HG03175 (cell line): Measurements from ENCODE around the gene LIN28B.
"Not testable (repeated sequence)": the region's sequence is repeated elsewhere in the genome, so short reads cannot be mapped to it uniquely, and the experiment has no call there.

Experiments
- ATAC-seq: cut with Tn5 transposase; IDR thresholded peaks from one replicate; pipeline ENCODE4 v1.9.1; 2021; ENCODE audit warnings: mild to moderate bottlenecking, moderate library complexity; ENCODE audit not compliant: unreplicated experiment

The LIN28B gene, protein sequence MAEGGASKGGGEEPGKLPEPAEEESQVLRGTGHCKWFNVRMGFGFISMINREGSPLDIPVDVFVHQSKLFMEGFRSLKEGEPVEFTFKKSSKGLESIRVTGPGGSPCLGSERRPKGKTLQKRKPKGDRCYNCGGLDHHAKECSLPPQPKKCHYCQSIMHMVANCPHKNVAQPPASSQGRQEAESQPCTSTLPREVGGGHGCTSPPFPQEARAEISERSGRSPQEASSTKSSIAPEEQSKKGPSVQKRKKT

DNA sequence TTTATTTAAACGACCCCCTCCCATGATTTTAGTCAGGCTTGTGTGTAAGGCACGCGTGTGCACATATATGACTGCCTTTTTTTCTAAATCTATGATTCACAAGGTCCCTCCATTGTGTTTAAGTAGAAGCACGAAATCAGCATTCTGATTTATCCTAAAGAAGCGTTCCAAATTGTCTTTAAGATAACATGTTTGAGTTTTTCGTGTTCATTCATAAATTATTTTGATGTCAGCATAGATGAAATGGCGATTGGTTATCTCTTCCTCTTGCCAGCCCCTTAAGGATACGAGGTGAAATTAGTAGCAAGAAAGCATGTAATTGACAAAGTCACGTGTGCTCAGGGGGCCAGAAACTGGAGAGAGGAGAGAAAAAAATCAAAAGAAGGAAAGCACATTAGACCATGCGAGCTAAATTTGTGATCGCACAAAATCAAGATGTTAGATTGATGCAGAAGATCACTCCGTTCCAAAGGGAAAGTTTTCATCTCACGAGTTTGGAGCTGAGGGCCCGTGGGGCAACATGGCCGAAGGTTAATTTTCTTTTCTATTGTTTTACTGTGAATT lies at the start of gene LIN28B:
Gene LIN28B, plus strand, starts transcription at position 377 of the 564 bp plus-strand sequence. Its CDS starts 144 bp downstream, at position 521.
- no peak for ATAC-seq

DNA sequence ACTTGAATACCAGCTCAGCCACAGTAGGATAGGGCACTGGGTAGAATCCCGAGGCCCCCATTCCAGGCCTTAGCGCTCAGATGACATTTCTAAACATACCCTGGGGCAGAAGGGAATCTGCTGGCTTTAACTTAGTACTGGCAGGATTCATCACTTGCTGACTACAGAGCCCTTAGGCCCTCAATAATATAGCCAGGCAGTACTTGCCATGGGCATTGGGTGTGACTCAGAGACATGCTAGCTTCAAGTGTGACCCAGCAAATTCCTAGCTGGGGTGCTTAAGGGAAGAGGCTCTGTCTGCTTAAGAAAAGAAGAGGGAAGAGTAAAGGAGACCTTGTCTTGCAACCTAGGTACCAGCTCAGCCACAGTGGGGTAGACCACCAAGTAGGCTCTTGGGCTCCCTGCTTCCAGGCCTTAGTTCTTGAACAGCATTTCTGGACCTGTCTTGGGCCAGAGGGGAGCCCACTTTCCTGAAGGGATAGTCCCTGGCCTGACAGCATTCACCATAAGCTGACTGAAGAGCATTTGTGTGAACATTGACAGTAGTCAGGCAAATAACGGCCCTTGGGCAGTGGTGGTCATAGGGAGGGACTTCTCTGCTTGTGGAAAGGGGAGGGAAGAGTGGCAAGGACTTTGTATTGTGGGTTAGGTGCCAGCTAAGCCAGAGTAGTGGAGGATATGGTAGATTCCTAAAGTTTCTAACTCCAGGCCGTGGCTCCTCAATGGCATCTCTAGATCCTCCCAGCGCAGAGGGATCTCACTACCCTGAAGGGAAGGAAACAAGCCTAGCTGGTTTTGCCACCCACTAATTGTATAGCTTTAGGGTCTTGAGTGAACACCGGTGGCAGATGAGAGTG lies 48.6 kb upstream of the LIN28B start:
- ATAC-seq = no peak

DNA sequence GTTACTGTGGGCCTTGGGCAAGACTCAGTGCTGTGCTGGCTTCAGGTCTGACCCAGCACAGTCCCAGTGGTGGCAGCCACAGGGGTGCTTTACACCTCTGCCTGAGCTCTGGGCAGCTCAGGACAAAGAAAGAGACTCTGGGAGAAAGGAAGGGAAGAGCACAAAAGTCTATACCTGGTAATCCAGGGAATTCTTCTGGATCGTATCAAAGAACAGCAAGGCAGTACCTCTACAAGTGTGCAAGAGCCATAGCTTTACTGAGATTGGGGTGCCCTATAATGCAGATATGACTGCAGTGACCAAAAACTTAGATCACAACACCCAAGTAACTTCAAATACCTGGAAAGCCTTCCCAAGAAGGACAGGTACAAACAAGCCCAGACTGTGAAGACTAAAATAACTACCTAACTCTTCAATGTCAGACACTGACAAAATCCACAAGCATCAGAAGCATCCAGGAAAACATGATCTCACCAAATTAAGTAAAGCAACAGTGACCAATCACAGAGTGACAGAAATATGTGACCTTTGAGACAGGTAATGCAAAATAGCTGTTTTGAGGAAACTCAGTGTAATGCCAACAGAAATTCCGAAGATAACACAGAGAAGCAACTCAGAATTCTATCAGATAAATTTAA lies 47.9 kb upstream of the LIN28B start:
- no peak for ATAC-seq

DNA sequence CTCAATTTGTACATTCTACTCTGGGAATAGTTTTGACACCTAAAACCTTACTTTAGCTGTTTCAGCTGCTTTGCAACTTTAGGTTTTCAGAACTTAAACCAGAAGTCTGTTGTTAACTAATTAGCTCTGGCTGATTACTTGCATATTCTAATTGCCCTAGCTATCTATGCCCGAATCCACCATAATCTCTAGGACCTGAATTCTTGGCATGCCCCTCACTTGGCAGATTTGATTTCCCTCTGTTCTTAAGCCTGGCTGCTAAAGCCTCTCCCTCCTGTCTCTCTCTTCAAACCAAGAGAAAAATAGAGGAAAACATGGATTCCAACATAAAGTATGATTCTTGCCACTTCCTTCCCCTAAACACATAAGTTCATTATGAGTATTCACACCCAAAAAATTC lies 35.0 kb upstream of the LIN28B start:
- no peak for ATAC-seq

DNA sequence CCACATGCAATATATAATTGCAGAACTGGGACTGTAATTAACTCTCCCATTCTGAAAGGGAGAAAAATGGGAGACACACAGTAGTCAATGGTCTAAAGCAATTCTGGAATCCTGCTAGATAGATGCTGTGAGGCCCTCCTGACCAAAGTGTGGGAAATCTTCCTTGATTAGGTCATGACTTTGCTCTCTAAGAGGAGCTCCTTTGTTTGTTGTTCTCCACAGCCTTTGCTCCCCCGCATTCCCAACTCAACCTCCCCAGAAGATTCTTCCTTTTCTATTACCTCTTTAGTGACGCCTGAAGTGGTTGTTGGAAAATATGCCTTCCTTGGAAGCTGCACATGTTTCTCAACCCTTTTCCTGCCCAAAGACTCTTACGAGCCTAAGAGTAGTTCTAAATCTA lies 28.8 kb upstream of the LIN28B start:
- ATAC-seq = no peak

DNA sequence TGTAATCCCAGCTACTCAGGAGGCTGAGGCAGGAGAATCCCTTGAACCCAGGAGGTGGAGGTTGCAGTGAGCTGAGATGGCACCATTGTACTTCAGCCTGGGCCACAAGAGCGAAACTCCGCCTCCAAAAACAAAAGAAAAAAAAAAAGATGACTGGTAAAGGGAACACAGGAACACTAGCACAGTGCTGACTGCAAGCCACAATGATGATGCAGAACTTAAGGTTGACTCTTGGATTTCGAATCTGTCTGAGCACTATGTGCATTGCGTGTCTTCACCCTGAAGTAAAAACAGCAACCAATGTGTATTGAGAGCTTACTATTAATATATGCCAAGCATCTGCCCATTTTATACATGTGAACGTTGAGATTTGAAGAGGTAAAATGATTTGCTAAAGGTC lies 27.6 kb upstream of the LIN28B start:
- no peak for ATAC-seq

DNA sequence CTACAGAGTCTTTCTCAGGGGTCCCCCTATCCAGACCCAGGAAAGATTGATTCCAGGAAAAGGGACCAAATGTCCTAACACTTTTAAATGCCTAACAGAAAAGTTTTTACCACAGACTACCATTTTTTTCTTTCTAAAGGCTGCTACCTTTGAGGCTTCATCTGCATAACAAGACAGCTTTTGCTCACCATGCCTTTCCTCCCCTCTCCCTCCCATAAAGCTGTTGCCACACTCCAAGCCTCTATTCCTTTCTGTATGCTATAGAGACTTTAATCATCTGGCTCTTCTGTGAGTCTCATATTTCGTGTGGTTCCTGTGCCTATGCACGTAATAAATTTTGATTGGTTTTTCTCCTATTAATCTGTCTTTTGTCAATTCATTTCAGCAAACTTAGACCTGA lies 26.0 kb upstream of the LIN28B start:
- no peak for ATAC-seq

DNA sequence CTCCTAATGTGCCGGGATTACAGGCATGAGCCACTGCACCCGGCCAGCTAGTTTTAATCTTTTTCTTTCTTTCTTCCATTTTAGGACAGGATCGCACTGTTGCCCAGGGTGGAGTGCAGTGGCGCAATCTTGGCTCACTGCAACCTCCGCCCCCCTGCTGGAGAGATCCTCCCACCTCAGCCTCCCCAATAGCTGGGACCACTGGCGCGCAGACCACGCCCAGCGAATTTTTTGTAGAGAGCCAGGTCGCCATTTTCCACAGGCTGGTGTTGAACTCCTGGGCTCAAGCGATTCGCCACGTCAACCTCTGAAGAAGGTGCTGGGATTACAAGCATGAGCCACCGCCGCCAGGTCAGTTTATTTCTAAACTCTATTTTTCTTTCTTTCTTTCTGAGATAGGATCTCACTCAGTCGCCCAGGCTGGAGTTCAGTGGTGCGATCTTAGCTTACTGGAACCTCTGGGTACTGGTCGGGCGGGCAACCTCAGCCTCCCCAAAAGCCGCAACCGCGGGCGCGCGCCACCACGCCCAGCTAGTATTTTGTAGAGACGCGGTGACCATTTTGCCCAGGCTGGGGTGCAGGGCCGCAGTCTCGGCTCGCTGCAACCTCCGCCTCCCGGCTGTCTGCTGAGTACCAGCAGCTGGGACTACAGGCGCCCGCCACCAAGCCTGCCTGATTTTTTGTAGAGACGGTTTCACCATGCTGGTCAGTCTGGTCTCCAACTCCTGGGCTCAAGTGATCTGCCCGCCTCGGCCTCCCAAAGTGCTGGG lies 20.0 kb upstream of the LIN28B start:
- no peak for ATAC-seq

DNA sequence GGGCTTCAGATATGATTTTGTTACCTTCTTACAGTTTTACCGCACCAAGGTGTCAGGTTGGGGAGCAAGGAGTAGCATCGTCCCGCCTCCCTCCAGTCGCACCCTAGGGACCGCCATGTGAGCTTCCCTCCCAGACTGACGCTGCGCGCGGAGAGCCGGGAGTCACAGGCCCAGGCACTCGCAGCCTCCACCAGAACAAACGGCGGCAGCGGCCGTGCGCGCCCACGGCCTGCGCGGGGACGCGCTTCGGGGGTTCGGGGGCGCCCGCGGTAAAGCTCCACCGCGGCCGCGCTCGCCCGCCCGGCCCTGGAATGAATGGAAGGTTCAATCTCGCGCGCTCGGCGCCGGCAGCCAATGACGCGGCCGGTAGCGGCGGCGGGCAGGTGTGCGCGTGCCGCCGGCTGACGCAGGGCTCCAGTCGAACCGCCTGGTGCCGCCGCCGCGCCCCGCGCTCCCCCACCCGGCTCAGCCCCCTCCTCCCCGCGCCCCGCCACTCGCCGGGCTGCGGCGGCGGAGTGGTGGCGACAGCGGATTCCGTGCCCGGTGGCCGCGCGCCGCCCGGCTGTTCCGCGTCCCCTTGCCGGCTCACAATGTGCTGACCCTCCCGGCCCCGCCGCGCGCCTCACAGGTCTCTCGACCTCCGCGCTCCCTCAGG lies 16.5 kb upstream of the LIN28B start:
- no peak for ATAC-seq

DNA sequence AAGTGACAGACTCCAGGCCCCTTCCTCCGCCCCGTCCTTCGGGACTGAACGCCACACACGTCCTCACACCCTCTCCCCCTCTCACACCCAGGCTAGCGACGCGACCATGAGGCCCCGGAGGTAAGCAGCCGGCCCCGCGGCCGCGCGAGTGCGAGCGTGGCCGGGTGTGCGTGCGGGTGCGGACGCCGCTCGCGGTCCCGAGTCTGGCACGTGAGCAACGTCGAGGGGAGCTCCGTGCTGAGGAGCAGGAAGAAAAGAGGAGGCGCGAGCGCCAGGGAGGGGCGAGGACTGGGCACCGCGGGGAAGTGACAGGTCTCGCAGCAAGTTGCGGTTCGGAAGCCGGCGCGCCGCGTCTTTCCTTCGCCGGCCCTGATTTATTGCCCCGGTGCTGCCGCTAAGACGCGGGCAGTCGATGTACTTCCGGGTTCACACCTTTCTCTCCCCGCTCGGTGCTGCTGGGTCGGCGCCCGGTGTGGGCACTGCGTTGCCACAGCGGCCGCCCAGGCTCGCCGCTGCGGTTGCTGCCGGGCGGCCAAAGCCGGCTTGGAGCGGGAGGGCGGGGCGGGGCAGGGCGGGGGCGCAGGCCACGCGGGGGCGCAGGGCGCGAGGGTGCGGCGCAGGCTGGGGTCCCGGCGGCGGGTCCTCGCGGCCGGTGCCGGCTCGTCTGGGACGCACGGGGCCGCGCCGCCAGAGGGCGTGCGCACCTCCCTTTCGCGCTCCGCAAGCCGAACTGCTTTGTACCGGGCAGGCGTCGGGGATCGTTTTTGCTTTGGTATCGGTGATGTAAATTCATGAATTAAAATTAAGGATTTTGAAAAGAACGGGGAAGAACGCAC lies 15.8 kb upstream of the LIN28B start:
- ATAC-seq = no peak

DNA sequence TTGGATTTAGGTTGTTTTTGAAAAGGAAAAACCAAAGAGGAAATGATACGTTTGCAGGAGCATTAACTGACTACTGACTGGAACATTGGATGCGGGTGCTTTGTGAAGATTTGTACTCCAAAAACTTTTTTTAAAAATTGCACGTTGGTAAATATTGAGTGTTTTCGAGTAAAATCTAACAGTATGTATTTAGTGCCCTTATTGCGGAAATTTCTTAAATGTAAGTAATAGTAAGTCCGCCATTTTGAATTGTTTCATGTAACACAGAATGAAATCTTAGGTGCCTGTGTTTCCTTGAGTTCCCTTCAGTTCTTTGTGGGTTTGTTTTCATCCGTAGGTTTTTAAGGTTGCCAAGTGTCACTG lies 15.2 kb upstream of the LIN28B start:
- no peak for ATAC-seq

DNA sequence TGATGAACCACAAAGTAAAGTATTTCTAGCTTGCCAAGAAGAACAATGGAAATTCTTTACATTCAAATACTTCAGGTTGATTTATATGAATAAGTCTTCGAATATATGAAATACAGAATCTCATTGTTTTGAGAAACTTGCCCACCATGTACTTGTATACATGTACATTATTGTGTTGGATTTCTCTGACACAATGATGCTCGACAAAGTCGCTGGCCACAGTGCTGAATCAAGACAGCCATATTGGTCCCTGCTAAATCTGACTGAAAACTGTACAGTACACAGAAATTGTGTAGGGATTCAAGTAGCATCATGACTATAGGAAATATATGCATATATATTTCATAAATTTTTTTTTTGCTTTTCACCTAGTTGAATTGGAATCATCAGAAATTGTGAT lies 13.1 kb upstream of the LIN28B start:
- ATAC-seq = no peak

DNA sequence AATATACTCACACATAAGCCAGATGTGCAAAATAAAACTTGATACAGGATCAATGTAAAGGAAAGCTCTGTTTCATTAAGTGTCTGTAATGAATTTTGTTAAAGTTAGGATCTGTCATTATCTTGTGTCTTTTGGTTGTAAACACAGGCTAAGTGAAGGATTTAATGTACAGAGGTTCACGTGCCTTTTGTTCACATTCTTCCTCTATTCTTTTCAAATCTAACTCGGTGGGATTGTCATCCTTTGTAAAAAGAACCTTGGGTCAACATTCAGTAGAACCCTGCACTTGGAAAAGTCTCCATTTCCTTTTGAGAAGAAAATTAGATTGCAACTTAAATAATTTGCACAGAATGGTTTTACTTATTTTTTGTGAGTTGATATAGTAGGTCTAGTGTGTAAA lies 7.7 kb upstream of the LIN28B start:
- no peak for ATAC-seq

DNA sequence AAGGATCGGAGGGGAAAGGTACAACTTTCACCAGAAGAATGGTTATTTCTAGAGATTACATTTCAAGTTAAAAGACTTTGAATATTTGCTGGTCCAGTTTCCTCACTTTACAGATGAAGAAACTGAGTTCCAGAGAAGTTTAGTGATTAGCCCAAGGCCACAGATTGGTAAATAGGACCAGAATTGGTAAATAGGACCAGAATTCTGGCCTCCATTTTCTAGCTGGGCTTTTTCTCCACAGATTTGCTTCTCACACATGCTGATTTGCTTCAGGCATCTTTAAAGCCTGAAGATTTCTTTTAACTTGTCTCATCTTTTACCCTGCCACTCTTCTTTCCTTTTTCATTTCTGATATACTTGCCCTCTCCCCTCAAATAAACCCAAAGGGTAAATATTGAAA lies 5.2 kb upstream of the LIN28B start:
- ATAC-seq = no peak

DNA sequence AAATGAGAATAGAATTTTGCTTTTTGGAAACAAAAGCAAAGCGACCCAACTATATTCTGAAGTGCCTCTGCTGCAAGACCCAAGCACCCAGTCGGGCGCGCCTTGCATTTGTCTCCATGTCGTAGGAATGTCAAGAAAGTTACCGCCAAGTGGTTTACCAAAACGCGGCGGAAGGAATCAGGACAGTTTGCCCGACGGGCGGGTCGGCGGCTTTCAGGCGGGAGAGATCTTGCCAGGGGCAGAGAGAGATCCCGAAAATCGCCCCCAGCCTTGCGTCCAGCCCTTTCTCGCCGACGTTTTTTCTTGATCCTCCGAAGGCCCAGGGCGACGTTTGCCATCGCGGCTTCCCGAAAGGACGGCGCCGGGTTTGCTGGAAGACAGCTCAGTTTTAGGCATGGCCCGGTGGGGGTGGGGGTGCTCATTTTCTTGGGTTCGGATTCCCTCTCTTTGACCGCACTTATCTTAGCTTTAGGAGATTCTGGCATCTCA lies 4.0 kb upstream of the LIN28B start:
- no peak for ATAC-seq

DNA sequence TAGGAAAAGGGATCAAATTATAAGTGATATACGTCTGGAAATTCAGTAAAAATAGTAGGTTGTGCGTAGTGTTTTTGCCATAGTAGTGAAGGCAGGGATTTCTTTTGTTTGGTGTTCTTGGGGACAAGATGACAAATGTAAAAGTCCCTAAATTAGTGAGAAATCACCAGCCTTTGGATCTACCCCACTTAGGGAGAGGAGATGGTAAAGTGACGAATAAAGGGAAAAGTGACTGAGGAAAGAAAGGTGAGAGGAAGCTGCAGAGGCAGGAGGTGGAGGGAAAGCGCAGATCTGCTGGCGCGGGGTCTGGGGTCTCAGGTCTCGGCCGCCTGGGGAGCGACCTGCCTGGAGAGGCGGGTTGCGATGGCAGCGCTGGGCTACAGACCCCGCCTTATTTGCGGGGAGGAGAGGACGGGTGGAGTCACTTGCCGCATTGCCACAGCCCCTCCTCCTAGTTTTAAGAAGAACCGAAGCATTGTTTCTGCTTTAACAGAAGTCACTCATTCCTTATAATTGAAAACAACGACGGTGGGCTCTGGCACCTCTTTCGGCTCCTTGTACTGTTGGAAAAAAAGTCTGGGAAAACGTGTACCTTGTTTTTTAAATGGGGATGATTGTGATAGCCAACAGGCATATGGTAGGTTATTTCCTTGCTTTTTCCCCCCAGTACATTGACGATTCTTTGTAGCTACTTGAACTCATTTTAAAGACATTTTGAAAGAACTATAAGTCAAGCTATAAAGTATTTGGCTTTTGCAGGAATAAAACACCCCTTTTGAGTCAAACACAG lies 3.3 kb upstream of the LIN28B start:
- not testable (repeated sequence) for ATAC-seq

DNA sequence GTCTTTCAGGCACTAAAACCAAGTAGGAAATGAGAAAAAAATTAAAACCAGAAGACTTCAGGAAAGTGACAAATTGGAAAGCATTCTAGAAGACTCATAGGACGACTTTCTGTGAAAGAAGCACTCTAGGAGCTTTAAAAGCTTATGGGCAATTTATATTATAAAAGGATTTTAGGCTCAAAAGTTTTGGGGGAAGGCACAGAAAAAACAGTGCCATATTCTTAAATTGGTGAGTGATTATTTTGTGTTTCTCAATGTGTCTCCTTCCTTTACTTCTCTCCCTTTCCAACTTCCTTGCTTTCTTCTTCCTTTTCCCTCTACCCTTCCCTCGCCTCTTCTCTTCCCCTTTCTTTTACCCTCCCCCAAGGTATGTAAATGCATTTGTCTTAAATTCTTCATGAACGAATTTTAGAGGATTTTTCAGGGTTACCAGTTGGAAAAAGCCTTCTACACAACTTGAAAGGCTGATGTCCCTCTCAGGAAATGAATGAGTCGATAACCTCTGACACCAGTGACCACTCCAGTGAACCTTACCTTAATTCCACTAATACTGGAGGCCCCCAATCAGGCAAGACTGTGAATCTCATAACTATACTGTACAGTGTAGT lies 2.6 kb upstream of the LIN28B start:
- no peak for ATAC-seq

DNA sequence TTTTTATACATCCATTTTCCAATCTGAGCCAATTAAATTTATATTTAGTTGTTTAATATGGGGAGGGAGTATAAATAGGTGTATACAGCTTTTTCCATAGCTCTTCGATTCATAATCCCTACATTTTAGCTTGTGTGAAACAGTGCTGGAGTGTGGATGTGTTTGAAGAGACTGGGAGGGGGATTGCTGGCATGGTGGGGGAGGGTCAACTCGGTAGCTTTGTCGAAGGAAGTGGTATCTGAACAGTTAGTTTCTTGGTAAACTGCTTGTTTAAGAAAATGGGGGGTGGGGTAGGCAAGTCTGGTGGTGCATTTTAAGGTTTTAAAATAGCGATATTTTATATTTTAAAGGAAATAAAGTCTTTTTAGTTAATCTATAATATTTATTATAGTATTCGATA lies 1.4 kb upstream of the LIN28B start:
- ATAC-seq = no peak
